ENCODE measurements around the gene DDX3Y.

DDX3Y gene

GRCh38 chrY:12898604-12899003, 6.1 kb upstream of the DDX3Y start:
- no peak for TF ChIP-seq EZH2phosphoT487 (IDR thresholded peaks at IDR 0.05; ENCODE audit: low read depth)
- Histone ChIP-seq H4K20me1 (ENCODE audit: insufficient read depth, low read length) (no peaks in the 10 kb centered on the region), H3K4me2 (ENCODE audit: low read length) (no peak overlapping the region), H3K79me2 (ENCODE audit: low read length) (no peaks in the 10 kb centered on the region), H3K4me3 (ENCODE audit: low read length) (no peak overlapping the region), H3K4me1 (ENCODE audit: low read length) (no peaks in the 10 kb centered on the region), H2AFZ (ENCODE audit: low read depth, low read length) (no peak overlapping the region), H3K27me3 (ENCODE audit: low read depth, low read length) (no peaks in the 10 kb centered on the region), H3K9ac (ENCODE audit: low read length) (no peak overlapping the region), H3K36me3 (replicated peaks; ENCODE audit: low read depth, low read length) (no peaks in the 10 kb centered on the region), H3K9me3 (ENCODE audit: insufficient read depth, low read length) (no peaks in the 10 kb centered on the region), H3K27ac (ENCODE audit: low read length) (no peak overlapping the region)

DNA sequence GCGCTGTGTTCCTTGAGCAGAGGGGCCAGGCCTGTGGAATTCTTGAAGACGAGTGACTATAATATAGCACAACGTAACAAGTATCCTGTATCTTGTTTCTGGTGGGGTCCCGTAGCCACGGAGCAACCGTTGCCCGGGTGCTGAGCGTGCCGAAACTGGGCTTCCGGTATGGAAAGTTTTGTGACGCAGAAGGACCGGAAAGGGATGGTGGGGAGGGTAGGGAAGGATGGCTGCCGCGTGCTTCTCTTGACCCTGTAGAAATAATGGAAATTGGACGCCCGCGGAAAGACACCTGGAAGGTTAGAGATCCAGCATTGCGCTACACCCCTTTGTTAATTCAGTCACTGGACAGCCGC, 827 bp downstream of the DDX3Y start:
- H3K27me3 ChIP-seq (ENCODE audit: low read depth, low read length): no peaks in the 10 kb centered on the region
- peaks cover 49% of the 10 kb centered on the region for H4K20me1 ChIP-seq (ENCODE audit: insufficient read depth, low read length)
- TF ChIP-seq, protein P1, sequence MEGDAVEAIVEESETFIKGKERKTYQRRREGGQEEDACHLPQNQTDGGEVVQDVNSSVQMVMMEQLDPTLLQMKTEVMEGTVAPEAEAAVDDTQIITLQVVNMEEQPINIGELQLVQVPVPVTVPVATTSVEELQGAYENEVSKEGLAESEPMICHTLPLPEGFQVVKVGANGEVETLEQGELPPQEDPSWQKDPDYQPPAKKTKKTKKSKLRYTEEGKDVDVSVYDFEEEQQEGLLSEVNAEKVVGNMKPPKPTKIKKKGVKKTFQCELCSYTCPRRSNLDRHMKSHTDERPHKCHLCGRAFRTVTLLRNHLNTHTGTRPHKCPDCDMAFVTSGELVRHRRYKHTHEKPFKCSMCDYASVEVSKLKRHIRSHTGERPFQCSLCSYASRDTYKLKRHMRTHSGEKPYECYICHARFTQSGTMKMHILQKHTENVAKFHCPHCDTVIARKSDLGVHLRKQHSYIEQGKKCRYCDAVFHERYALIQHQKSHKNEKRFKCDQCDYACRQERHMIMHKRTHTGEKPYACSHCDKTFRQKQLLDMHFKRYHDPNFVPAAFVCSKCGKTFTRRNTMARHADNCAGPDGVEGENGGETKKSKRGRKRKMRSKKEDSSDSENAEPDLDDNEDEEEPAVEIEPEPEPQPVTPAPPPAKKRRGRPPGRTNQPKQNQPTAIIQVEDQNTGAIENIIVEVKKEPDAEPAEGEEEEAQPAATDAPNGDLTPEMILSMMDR (IDR thresholded peaks at IDR 0.05; ENCODE audit: low read depth, low read length): no peak
- no peak for TF ChIP-seq EZH2phosphoT487 (IDR thresholded peaks at IDR 0.05; ENCODE audit: low read depth)
- H3K36me3 ChIP-seq (replicated peaks; ENCODE audit: low read depth, low read length): peaks cover 34% of the 10 kb centered on the region
- peak overlapping the region; percentile 98 for H3K9ac ChIP-seq (ENCODE audit: low read length)
- H3K4me2 ChIP-seq (ENCODE audit: low read length): peak overlapping the region; percentile 87
- H3K4me3 ChIP-seq (ENCODE audit: low read length): peak overlapping the region; percentile 98
- peaks cover 19% of the 10 kb centered on the region for H3K4me1 ChIP-seq (ENCODE audit: low read length)
- peak overlapping the region; percentile 96 for H3K27ac ChIP-seq (ENCODE audit: low read length)
- H3K9me3 ChIP-seq (ENCODE audit: insufficient read depth, low read length): no peaks in the 10 kb centered on the region
- H2AFZ ChIP-seq (ENCODE audit: low read depth, low read length): no peak overlapping the region
- peaks cover 64% of the 10 kb centered on the region for H3K79me2 ChIP-seq (ENCODE audit: low read length)

DNA sequence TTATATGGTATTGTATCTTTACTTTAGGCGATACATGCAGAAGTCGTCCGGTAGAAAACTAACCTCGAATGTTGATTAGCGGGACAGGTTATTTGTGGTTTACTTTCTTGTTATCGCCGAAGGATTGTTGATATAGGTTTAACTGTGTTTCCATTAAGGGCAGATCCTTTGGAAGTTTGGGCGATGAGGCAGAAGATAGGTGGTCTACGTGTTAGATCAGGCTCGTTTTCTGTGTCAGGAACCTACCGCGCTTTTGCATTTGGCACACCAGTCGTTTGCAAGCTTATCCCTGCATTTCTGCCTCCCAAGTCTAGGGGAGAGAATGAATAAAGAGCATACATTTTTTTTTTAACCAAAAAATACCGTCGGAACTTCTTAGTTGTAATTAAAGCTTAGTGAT, 1.2 kb downstream of the DDX3Y start:
- no peaks in the 10 kb centered on the region for H3K9me3 ChIP-seq (ENCODE audit: insufficient read depth, low read length)
- peaks cover 52% of the 10 kb centered on the region for H4K20me1 ChIP-seq (ENCODE audit: insufficient read depth, low read length)
- H3K9ac ChIP-seq (ENCODE audit: low read length): peak overlapping the region; percentile 98
- H3K4me2 ChIP-seq (ENCODE audit: low read length): peak overlapping the region; percentile 87
- H3K4me3 ChIP-seq (ENCODE audit: low read length): peak overlapping the region; percentile 98
- H3K27me3 ChIP-seq (ENCODE audit: low read depth, low read length): no peaks in the 10 kb centered on the region
- no peak for TF ChIP-seq EZH2phosphoT487 (IDR thresholded peaks at IDR 0.05; ENCODE audit: low read depth)
- TF ChIP-seq, protein P1 (IDR thresholded peaks at IDR 0.05; ENCODE audit: low read depth, low read length): no peak
- H3K36me3 ChIP-seq (replicated peaks; ENCODE audit: low read depth, low read length): peaks cover 36% of the 10 kb centered on the region
- peaks cover 68% of the 10 kb centered on the region for H3K79me2 ChIP-seq (ENCODE audit: low read length)
- H2AFZ ChIP-seq (ENCODE audit: low read depth, low read length): no peak overlapping the region
- peaks cover 19% of the 10 kb centered on the region for H3K4me1 ChIP-seq (ENCODE audit: low read length)
- peak overlapping the region; percentile 96 for H3K27ac ChIP-seq (ENCODE audit: low read length)

- Histone ChIP-seq H3K4me1 (ENCODE audit: low read length) (no peaks in the 10 kb centered on the region), H3K9me3 (ENCODE audit: insufficient read depth, low read length) (no peaks in the 10 kb centered on the region), H3K36me3 (replicated peaks; ENCODE audit: low read depth, low read length) (peaks cover 79% of the 10 kb centered on the region), H3K4me2 (ENCODE audit: low read length) (no peak overlapping the region), H2AFZ (ENCODE audit: low read depth, low read length) (no peak overlapping the region), H3K27me3 (ENCODE audit: low read depth, low read length) (no peaks in the 10 kb centered on the region), H4K20me1 (ENCODE audit: insufficient read depth, low read length) (peaks cover 60% of the 10 kb centered on the region), H3K27ac (ENCODE audit: low read length) (no peak overlapping the region), H3K79me2 (ENCODE audit: low read length) (peaks cover 55% of the 10 kb centered on the region), H3K4me3 (ENCODE audit: low read length) (no peak overlapping the region), H3K9ac (ENCODE audit: low read length) (no peak overlapping the region)
- TF ChIP-seq EZH2phosphoT487 (IDR thresholded peaks at IDR 0.05; ENCODE audit: low read depth): no peak
- TF ChIP-seq, protein P1 (IDR thresholded peaks at IDR 0.05; ENCODE audit: low read depth, low read length): no peak
These were observed 8.9 kb downstream of the DDX3Y start for GRCh38 chrY:12913541-12913940.

GRCh38 chrY:12928043-12928442, 23.4 kb downstream of the DDX3Y start:
- no peak overlapping the region for H3K4me2 ChIP-seq (ENCODE audit: low read length)
- no peaks in the 10 kb centered on the region for H3K9me3 ChIP-seq (ENCODE audit: insufficient read depth, low read length)
- no peaks in the 10 kb centered on the region for H3K27me3 ChIP-seq (ENCODE audit: low read depth, low read length)
- no peaks in the 10 kb centered on the region for H4K20me1 ChIP-seq (ENCODE audit: insufficient read depth, low read length)
- H3K27ac ChIP-seq (ENCODE audit: low read length): no peak overlapping the region
- no peak overlapping the region for H3K9ac ChIP-seq (ENCODE audit: low read length)
- peaks cover 24% of the 10 kb centered on the region for H3K4me1 ChIP-seq (ENCODE audit: low read length)
- no peak overlapping the region for H3K4me3 ChIP-seq (ENCODE audit: low read length)
- H3K79me2 ChIP-seq (ENCODE audit: low read length): no peaks in the 10 kb centered on the region
- H3K36me3 ChIP-seq (replicated peaks; ENCODE audit: low read depth, low read length): no peaks in the 10 kb centered on the region
- H2AFZ ChIP-seq (ENCODE audit: low read depth, low read length): no peak overlapping the region
- TF ChIP-seq, protein P1 (IDR thresholded peaks at IDR 0.05; ENCODE audit: low read depth, low read length): peak; percentile 47
- TF ChIP-seq EZH2phosphoT487 (IDR thresholded peaks at IDR 0.05; ENCODE audit: low read depth): no peak
